Esophagus muscularis mucosa (tissue), 4 donors: ENCODE data around the gene EIF4E2. TPM values are rescaled to one million over a fixed set of nuclear protein-coding genes. Genes with fewer than 3 reads are reported as not detected.

Experiments
- DNase-seq: peaks from one replicate; pipeline ENCODE4 v3.0.0-alpha.2; 2017; ENCODE audit errors: extremely low spot score
- H3K27ac ChIP-seq, 4 donors: fragments of 200-600 bp; sonication (generic); replicated peaks in 1 of 4; 1 replicate in 3 of 4; 2 replicates in 1 of 4; pipeline ENCODE4 v1.5.1; 2016 to 2019; ENCODE audit warnings: mild to moderate bottlenecking in 1 of 4
- H3K27me3 ChIP-seq, 4 donors: fragments of 200-600 bp; sonication (generic); one replicate each; pipeline versions ENCODE4 v1.5.1 to v1.6.0; 2016 to 2019
- H3K36me3 ChIP-seq, 4 donors: fragments of 200-600 bp; sonication (generic); one replicate each; pipeline ENCODE4 v1.5.1; 2016 to 2019
- H3K4me1 ChIP-seq, 4 donors: fragments of 200-600 bp; sonication (generic); one replicate each; pipeline ENCODE4 v1.5.1; 2016 to 2019
- H3K4me3 ChIP-seq, 4 donors: fragments of 200-600 bp; sonication (generic); 1 replicate in 2 of 4; 2 replicates in 2 of 4; pipeline ENCODE4 v1.5.1; 2016 to 2019; ENCODE audit warnings: mild to moderate bottlenecking in 4 of 4, moderate library complexity in 1 of 4
- H3K9me3 ChIP-seq, 4 donors: fragments of 200-600 bp; sonication (generic); 1 replicate in 3 of 4; 2 replicates in 1 of 4; pipeline ENCODE4 v1.5.1; 2016 to 2019
- CTCF ChIP-seq, 3 experiments: fragments of 200-600 bp in 2 of 3; fragments of 450-650 bp in 1 of 3; sonication (generic) in 2 of 3; IDR thresholded peaks; one replicate each; pipeline ENCODE4 v1.5.1; 2017 to 2019; ENCODE audit warnings: antibody characterized with exemption in 3 of 3, mild to moderate bottlenecking in 2 of 3, moderate library complexity in 1 of 3
- EP300 ChIP-seq: sonication (generic); formaldehyde crosslinking; IDR thresholded peaks from one replicate; pipeline ENCODE4 v1.6.1; 2017; ENCODE audit warnings: antibody characterized with exemption
- POLR2A ChIP-seq: fragments of 450-650 bp; IDR thresholded peaks from one replicate; pipeline ENCODE4 v1.6.1; 2017; ENCODE audit warnings: antibody characterized with exemption, moderate library complexity, mild to moderate bottlenecking, low read depth
- POLR2AphosphoS5 ChIP-seq, 2 donors: sonication (generic); formaldehyde crosslinking; IDR thresholded peaks; one replicate each; pipeline ENCODE4 v1.6.1; 2017; ENCODE audit warnings: antibody characterized with exemption in 2 of 2
- WGBS: methylation state at CpG from one replicate; pipeline ENCODE4 v1.1.5; 2018; 5-methylcytosine and 5-hydroxymethylcytosine counted together
- intact Hi-C: fragments of 100-400 bp; cut with DNase I; formaldehyde crosslinking; loops from one replicate; pipeline ENCODE4 v1.15.1; 2023
- total RNA-seq, 4 donors: library from RNA; depleted of rRNA; stranded (reverse); fragments of >200 nt; gene quantifications; one replicate each; pipeline versions ENCODE4 v1.1.0 to v1.2.1, GENCODE V29; 2016

EIF4E2 gene
- total RNA-seq, 4 donors from 2014 or later = 37.0 to 55.8 (median 44.2) TPM

- peaks cover 0 to 8% (median 7%) of the 10 kb centered on the region in 4 donors for H3K4me1 ChIP-seq
- no peaks in the 10 kb centered on the region for H3K36me3 ChIP-seq
- intact Hi-C loops = no loop called here
- TF ChIP-seq CTCF (IDR thresholded peaks at IDR 0.05) (no peak), POLR2AphosphoS5 (IDR thresholded peaks at IDR 0.05) (no peak), POLR2A (no peak), EP300 (no peak)
- peaks cover 0 to 48% (median 5%) of the 10 kb centered on the region in 4 donors for H3K27me3 ChIP-seq
- no peaks in the 10 kb centered on the region for H3K9me3 ChIP-seq
- no peak overlapping the region for H3K4me3 ChIP-seq
- no peak for DNase-seq
- H3K27ac ChIP-seq = no peak overlapping the region
- WGBS = 94% methylated on average over 3 of the region's 7 CpGs
These were observed 42.2 kb upstream of the EIF4E2 start for GRCh38 chr2:232508251-232508650.

- intact Hi-C loops = no loop called here
- no peak for DNase-seq
- Histone ChIP-seq H3K4me1 (no peaks in the 10 kb centered on the region), H3K27ac (no peak overlapping the region), H3K27me3 (peaks cover 0 to 35% (median 0%) of the 10 kb centered on the region in 4 donors), H3K4me3 (no peak overlapping the region), H3K9me3 (no peaks in the 10 kb centered on the region), H3K36me3 (no peaks in the 10 kb centered on the region)
- WGBS = 80% methylated on average over 1 of the region's 11 CpGs
- no peak for TF ChIP-seq POLR2A
- TF ChIP-seq CTCF (IDR thresholded peaks at IDR 0.05) = no peak
- TF ChIP-seq POLR2AphosphoS5 (IDR thresholded peaks at IDR 0.05) = no peak
- no peak for TF ChIP-seq EP300
These were observed 39.1 kb upstream of the EIF4E2 start for GRCh38 chr2:232511336-232511890.

GRCh38 chr2:232512602-232513001, 37.9 kb upstream of the EIF4E2 start:
- Histone ChIP-seq H3K4me3 (no peak overlapping the region), H3K27ac (no peak overlapping the region), H3K9me3 (no peaks in the 10 kb centered on the region), H3K27me3 (peaks cover 0 to 34% (median 0%) of the 10 kb centered on the region in 4 donors), H3K36me3 (no peaks in the 10 kb centered on the region), H3K4me1 (no peaks in the 10 kb centered on the region)
- intact Hi-C loops = no loop called here
- no peak for DNase-seq
- WGBS = 85% methylated on average over 6 of the region's 10 CpGs
- no peak for TF ChIP-seq POLR2AphosphoS5 (IDR thresholded peaks at IDR 0.05)
- no peak for TF ChIP-seq EP300
- no peak for TF ChIP-seq CTCF (IDR thresholded peaks at IDR 0.05)
- TF ChIP-seq POLR2A = no peak

- WGBS = 76% methylated on average over 5 of the region's 5 CpGs
- Histone ChIP-seq H3K36me3 (no peaks in the 10 kb centered on the region), H3K27ac (no peak overlapping the region), H3K4me1 (no peaks in the 10 kb centered on the region), H3K9me3 (no peaks in the 10 kb centered on the region), H3K4me3 (no peak overlapping the region), H3K27me3 (peaks cover 0 to 40% (median 0%) of the 10 kb centered on the region in 4 donors)
- no peak for DNase-seq
- intact Hi-C loops = no loop called here
- TF ChIP-seq EP300 (no peak), POLR2AphosphoS5 (IDR thresholded peaks at IDR 0.05) (no peak)
These were observed 37.1 kb upstream of the EIF4E2 start for GRCh38 chr2:232513353-232513752.

GRCh38 chr2:232515639-232516038, 34.9 kb upstream of the EIF4E2 start:
- H3K27me3 ChIP-seq = peaks cover 0 to 62% (median 0%) of the 10 kb centered on the region in 4 donors
- DNase-seq = no peak
- no peaks in the 10 kb centered on the region for H3K4me1 ChIP-seq
- no peaks in the 10 kb centered on the region for H3K36me3 ChIP-seq
- no peak overlapping the region for H3K27ac ChIP-seq
- no peaks in the 10 kb centered on the region for H3K9me3 ChIP-seq
- intact Hi-C loops = no loop called here
- TF ChIP-seq EP300 = no peak
- TF ChIP-seq POLR2A = no peak
- no peak for TF ChIP-seq CTCF (IDR thresholded peaks at IDR 0.05)
- H3K4me3 ChIP-seq = no peak overlapping the region
- WGBS = 91% methylated on average over 7 of the region's 7 CpGs
